ENCODE measurements around the gene CTDSPL. TPM values are rescaled to one million over a fixed set of nuclear protein-coding genes. Genes with fewer than 3 reads are reported as not detected.

The CTDSPL gene
- total RNA-seq, 1 donor from 2014 or later, result 10.9 TPM

GRCh38 chr3:37912052-37912733 lies 50.5 kb downstream of the CTDSPL start:
- intact Hi-C loops (cut with micrococcal nuclease), result no loop called here

GRCh38 chr3:37913522-37913921 lies 51.8 kb downstream of the CTDSPL start:
- intact Hi-C loops (cut with micrococcal nuclease), result no loop called here

GRCh38 chr3:37916685-37917084 lies 55.0 kb downstream of the CTDSPL start:
- intact Hi-C loops (cut with micrococcal nuclease), result no loop called here

- intact Hi-C loops (cut with micrococcal nuclease), result no loop called here
These were observed 56.9 kb downstream of the CTDSPL start for GRCh38 chr3:37918627-37919026.

- intact Hi-C loops (cut with micrococcal nuclease), result no loop called here
These were observed 58.5 kb downstream of the CTDSPL start for GRCh38 chr3:37920156-37920699.

DNA sequence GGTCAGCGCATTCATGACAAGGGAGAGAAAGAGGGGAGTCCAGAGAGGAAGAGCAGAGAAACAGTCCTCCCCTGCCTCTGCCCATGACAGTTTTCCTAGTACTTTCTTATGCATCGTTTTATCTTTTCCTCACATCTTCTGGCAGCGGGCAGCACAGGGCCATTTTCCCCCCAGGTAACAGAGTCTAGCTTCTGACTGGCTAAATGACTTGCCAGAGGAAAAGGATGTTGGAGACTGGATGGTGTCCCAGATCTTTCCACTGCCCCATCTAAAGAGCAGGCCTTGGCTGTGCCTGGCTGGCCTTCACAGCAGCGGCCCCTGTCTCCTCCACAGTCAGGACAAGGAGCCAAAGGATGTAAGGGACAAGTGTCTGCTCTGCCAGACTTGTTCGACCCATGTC lies 59.3 kb downstream of the CTDSPL start:
- intact Hi-C loops (cut with micrococcal nuclease), result no loop called here

DNA sequence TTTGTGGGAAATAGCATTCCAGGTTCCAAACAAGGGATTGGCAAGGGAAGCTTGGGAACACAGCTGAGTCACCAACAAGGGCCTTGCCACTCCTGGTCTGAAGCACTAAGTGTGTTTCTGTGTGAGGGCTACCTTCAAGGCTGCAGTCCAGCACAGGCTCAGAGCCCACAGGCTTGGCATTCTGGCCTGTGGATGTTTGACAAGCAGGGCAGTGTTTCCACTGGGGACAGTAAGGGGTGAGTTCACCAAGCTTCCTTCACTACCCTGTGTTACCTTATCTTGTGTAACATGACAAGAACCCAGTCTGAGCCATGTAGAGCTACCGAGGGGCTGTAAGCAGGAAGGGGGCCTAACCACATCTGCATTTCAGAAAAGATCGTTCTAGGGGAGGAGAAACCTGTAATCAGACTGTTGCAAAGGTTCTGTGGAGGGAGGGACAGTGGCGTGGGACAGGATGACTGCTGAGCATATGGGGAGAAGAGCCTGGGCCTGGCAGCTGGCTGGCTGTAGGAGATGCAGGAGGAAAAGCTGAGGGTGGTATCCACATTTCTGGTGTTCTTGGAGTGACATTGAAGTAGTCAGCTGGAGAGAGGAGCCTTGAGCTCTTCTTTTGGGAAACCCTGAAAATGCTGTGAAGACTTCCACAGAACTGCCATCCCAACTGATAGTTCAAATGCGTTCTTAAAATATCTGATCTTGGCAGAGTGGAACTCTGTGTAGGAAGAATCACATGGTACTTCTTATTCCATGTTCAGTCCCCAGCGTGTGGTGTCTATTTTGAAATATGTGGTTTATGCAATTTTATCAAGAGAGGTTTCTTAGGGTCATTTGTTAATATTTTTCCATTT lies 61.3 kb downstream of the CTDSPL start:
- intact Hi-C loops (cut with micrococcal nuclease), result no loop called here

GRCh38 chr3:37923569-37924040 lies 61.9 kb downstream of the CTDSPL start:
- intact Hi-C loops (cut with micrococcal nuclease), result no loop called here

- intact Hi-C loops (cut with micrococcal nuclease), result no loop called here
These were observed 62.8 kb downstream of the CTDSPL start for GRCh38 chr3:37924453-37924852.

- intact Hi-C loops (cut with micrococcal nuclease), result no loop called here
These were observed 63.5 kb downstream of the CTDSPL start for GRCh38 chr3:37925157-37925556.

GRCh38 chr3:37926611-37927010 lies 64.9 kb downstream of the CTDSPL start:
- intact Hi-C loops (cut with micrococcal nuclease), result no loop called here

GRCh38 chr3:37930495-37930894 lies 68.8 kb downstream of the CTDSPL start:
- intact Hi-C loops (cut with micrococcal nuclease), result no loop called here

DNA sequence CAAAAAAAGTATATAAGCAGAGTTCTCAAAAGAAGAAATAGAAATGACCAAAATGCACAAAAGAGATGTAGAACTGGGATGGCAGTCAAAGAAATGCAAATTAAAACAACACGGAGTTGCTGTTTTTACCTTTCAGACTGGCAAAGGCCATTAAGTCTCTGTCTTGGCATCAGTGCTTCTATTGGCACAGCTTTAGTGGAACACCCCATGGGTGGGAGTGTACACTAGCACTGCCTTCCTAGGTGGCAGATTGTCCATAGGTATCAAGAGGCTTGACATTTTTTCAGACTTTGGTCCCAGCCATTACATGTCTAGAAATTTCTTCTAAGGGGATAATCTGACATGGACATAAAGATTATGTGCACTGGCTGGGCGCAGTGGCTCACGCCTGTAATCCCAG lies 70.8 kb downstream of the CTDSPL start:
- intact Hi-C loops (cut with micrococcal nuclease), result no loop called here

DNA sequence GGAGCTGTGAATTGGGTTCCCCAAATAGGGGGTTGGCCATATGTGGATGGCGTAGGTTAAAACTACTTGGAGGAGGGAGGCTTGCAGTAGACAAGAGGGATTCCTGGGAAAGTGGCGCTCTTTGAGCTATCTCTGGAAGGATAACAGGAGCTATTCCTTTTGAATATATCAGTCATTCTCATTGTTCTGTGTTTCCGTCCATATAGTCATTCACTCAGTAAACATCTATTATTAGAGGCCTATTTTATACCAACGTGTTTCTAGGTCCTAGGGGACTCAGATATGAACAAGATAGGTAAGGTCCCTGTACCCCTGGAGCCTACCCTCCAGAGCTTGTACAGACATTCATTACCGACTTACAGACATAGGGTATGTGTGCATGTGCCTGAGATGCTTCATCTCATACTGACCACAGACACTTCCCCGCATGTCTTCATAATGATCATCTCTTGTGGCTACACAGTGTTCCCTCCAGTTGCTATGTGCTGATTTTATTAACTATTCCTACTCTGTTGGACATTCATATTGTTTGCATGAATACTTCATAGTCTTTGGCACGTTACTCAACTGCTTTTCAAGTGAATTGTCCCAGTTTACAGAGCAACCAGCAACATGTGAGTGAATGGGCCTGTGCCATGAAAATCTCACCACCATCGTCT lies 73.1 kb downstream of the CTDSPL start:
- intact Hi-C loops (cut with micrococcal nuclease), result no loop called here

DNA sequence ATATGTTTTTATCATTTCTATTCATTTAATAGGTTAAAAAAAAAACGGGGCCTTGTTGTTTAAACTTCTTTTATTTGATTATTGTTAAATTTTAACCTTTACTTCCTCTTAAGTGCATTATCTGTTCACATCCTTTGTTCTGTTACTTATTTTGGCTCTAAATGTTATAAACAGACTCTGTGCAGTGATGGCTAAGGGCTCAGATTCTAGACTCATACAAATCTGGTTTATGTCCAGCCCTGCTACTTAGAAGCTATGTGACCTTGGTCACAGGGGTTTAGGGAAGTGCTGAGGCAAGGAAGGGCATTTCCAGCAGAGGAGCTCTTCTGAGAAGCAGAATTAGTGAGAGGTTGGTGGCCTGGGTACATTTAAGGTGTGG lies 73.6 kb downstream of the CTDSPL start:
- intact Hi-C loops (cut with micrococcal nuclease), result no loop called here

DNA sequence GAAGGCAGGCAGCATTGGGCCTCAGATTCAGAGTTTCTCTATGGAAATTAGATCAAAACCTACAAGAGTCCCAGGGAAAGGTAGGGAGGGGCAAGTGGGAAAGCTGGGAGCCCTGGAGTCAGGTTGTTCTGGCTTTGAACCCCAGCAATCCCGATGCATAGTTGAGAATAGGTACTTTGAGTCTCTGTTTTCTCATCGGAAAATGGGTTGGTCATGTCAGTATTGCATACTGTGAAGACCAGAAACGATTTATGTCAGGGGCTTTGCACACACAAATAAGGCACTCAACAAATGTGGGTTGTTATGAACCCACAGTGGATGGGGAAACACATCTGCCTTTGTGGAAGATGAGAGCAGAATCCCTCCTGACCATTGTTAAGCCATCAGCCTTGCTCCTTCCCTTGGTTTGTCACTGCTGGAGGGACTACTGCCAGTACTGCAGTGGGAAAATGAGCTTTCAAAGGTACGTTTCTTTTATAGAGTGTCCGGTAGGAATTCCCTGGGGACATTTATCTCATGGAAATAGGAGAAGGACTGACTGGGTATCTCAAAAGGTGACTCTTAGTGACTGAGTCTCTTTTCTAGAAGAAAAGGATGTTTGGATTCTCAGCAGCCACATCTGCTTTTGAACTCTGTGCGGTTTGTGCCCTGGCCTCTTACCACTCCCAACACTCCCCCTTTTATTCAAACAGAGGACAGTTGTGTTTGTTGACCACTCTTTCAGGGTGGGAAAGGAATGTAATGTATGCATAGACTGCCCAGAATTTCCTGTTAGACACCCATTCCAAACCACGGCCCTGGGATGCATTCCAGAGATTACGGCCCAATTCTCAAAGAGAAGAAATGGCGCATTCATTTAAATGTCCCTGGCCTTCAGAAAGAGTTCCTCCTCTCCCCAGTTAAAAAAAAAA lies 74.3 kb downstream of the CTDSPL start:
- intact Hi-C loops (cut with micrococcal nuclease), result no loop called here

GRCh38 chr3:37937156-37937555 lies 75.5 kb downstream of the CTDSPL start:
- intact Hi-C loops (cut with micrococcal nuclease), result no loop called here

DNA sequence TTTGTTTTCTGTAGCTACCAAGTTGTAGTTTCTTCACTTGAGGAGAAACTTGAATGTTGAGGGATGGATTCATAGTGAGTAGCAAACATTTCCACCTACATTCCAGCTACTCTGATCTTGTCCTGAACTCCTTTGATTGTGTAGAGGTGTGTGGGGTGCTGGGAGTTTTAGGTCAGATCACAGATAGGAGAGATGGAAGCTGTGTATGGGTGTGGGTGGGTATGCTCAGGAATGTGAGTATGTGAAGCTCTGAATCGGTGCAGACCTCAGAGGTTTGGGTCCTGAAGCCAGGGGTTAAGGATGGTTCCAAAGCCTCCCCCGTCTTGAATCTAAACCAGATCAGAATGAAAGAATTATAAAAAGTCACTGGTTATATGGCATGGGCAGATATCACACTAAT lies 76.3 kb downstream of the CTDSPL start:
- intact Hi-C loops (cut with micrococcal nuclease), result no loop called here

GRCh38 chr3:37940242-37940908 lies 78.7 kb downstream of the CTDSPL start:
- intact Hi-C loops (cut with micrococcal nuclease), result no loop called here
